Activated naive CD4-positive, alpha-beta T cell treated with anti-CD3 and anti-CD28 coated beads, Interleukin-2, amount 50 U/mL, for 16 hours (primary cell): ENCODE data around the gene JAG2.
"Not testable (repeated sequence)": the region's sequence is repeated elsewhere in the genome, so short reads cannot be mapped to it uniquely, and the experiment has no call there.

ENCODE experiments used
- DNase-seq: peaks from one replicate; pipeline ENCODE4 v3.0.0-alpha.2; 2020

JAG2 gene

DNA sequence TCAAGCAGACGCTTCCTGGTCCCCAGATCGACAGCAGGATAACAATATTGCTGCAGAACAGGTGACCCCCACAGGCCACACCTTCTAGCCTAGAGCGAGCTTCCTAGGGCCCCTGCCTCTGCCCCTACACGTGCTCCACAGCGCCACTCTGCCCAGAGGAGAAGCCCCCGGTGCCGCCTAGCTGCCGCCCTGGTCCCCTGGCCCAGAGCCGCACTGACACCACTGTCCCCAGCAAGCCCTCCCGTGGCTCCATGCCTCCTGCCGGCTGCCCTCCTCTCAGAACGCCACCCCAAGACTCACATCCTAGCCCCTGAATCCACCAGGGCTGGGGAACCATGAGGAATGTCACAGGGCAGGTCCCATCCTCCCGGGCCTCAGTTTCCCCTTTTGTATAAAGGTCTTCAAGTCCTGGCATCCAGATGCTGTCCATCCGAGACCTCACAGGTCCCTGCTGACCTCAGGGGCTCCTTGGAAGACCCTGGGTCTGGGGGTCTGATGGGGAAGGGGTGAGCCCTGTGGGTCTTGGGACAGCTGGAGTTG lies 31.0 kb downstream of the JAG2 start:
- DNase-seq, result no peak

DNA sequence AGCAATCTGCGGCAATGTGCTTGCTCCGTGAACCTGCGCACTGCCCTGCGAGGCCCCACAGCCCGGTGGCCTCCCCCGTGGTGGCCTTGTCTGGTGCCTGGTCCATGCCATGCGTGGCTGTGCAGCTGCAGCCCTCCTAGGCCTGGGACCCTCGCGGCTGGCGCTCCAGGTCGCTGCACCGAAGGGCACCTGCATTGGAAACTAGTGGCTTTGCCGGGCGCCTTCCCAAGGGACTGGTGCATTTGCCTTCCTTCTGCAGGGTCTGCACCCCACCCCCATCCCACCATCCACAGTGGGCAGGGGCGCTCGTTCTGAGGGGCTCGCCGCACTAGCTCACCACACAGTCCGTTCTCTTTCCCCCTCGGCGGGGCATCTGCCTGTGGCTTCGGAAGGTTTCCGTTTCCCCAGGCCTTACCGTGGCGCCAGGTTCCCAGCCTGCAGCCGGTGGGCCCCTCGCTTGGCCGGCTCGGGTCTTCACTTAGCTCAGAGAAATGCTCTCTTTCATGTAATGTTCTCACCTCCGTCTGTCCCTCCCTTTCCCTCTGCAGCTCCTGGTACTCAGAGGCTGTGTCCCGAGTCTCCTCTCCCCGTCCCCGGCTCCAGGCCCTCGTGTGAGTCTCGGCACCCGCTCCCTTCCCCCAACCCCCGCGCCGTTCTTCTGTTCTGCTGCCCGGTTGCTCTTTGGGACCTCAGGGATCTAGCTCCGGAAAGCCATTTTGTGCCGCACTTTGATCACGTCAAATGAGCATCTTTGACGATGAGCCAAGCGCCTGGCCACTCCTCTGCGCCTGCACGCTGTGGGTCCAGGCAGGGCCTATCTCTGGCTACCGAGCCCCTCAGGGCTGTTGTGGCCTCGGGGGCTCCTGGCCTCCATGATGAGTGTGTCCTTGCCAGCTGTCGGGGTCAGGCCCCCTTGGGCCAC lies 31.9 kb downstream of the JAG2 start:
- DNase-seq, result no peak

DNA sequence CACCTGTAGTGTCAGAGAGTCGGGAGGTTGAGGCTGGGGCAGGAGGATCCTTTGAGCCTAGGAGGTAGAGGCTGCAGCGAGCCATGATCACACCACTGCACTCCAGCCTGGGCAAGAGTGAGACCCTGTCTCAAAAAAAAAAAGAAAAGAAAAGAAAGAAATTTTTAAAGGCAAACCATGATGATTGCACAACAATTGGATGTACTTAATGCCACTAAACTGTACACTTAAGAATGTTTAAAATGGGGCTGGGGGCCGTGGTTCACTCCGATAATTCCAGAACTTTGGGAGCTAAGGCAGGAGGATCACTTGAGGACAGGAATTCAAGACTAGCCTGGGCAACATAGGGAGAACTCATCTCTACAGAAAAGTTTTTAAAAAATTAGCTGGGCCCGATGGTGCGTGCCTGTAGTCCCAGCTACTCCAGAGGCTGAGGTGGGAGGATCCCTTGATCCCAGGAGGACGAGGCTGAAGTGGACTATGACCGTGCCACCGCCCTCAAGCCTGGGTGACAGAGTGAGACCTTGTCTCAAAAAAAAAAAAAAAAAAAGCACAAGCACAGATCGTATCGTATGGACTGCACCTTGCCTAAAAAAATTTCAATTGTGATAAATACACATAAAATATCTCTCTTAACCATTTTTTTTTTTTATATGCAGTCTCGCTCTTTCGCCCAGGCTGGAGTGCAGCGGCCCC lies 32.7 kb downstream of the JAG2 start:
- DNase-seq, result no peak

DNA sequence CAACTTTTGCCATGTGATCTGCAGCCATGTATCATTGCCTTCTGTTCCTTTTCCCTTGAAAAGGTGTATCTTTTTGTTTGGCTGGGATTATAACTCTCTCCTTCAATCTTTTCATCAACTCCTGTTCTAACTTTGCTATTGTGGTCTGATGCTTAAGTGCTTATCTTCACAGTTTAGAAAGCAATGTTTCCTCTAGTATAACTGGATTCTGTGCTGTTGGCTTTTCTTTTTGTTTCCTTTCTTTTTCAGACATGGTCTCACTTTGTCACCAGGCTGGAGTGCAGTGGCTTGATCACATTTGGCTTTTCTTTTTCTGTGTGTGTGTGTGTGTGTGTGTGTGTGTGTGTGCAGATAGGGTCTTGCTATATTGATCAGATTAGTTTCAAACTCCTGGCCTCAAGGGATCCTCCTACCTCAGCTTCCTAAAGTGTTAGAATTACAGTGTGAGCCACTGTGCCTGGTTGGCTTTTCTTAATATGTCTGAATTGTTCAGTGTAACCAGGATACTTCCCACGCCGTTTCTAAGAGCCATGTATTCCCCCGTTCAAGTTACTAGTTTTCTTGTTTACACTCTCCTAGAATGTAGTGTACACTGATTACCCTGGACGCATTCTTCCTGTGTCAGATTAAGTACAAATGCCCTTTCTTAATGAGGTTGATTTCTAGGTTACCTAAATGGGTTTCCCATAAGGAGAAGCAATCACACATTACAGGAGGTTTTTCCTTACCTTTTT lies 35.5 kb downstream of the JAG2 start:
- no peak for DNase-seq

DNA sequence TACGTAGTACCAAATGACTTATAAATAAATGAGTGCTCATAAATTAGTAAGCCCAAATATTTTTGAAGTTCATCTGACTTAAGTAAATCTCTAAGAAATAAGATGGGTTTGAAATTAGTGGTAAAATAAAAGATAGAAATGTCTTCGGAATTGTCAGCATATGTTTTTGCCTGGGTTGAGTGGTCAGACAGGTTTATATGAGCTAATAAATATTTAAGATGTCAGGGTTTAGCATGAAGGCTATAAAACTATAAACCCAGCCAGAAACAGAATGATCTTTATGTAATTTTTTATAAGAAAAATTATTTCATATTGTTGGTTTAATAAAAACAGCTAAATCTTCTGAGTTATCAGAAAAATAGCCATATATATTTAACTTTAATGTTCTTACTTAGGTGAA lies 37.3 kb downstream of the JAG2 start:
- no peak for DNase-seq

DNA sequence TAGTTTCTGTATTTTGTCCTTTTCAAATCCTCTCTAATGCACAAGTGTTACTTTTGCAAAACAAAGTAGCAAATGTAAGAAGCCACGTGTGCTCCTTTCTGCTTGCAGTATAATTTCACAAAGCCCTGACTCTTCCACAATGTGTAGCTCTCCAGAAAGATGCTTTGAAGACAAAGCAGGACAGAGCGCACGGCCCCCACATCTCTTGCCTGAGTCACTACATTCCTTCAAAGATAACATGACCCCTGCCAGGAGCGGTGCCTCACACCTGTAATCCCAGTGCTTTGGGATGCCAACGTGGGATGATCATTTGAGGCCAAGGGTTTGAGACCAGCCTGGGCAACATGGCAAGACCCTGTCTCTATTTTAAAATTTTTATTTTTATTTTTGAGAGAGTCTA lies 40.5 kb downstream of the JAG2 start:
- DNase-seq, result no peak

DNA sequence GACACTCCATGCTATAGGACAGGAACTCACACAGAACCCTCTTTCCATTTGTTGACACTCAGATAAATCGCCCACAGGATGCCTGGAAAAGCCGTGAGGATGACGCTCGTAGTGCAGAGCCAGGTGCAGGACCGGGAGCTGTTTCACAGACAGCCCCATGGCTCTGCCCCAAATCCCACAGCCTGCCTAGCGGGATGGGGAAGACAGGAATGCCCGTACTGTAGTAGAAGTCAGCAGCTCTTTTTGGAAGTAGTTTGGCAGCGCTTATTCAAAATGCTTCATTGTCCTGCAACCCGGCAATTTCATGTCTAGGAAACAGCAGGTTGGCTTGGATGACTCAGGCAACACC lies 41.6 kb downstream of the JAG2 start:
- DNase-seq, result no peak

DNA sequence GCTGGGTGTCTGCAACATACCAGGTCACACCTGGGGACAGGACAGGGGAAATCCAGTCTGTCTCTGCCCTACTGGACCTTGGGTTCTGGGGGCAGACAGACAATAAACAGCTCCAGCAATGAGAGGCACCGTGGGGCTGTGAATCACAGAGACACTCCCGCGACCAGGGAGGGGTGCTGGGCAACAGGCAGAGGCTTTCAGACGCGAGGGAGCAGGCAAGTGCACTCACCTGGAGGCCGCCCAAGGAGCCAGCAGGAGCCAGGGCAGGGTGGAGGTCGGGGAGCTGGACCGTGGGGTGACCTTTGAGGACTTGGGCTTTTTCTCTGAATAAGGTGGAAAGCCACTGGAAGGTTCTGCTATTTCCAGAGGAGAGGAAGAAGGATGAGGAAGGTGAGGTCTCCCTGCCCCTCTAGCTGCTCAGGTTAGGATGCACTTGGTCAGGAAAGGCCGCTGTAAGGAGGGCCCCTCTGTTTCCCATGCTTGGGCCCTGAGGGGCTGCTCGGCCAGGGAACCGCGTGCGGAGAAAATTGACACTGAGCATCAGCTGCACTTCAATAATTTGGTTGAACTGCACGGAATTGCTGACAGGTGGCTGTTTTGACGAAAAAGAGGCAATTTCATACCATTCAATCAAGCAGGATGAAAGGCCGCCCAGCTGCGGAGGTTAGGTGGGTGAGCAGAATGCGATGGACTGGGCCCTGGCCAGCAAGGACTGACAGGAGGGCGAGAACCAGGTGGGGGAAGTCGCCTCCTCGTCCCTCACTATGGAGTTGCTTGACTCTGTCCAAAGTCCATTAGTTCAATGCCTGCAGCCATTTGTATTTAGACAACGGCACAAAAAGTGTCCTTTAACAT lies 42.2 kb downstream of the JAG2 start:
- no peak for DNase-seq

DNA sequence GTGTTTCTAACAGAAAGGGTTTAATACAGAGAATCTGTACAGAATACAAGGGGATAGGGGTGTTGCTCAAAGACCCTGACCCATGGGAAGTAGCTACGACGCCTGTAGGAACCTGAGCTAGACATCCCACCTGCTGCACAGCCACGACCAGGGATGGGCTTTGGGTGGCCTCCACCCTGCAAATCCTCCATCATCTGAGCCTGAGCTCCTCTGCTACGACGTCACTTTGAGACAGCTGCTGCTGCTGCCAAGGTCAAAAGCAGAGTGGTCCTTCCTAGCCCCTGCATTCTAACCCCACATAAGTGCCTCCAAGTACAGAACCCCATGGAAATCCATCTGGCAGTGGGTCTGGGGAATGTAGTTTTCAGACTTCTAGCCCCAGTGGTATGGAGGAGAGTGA lies 43.8 kb downstream of the JAG2 start:
- DNase-seq, result no peak

DNA sequence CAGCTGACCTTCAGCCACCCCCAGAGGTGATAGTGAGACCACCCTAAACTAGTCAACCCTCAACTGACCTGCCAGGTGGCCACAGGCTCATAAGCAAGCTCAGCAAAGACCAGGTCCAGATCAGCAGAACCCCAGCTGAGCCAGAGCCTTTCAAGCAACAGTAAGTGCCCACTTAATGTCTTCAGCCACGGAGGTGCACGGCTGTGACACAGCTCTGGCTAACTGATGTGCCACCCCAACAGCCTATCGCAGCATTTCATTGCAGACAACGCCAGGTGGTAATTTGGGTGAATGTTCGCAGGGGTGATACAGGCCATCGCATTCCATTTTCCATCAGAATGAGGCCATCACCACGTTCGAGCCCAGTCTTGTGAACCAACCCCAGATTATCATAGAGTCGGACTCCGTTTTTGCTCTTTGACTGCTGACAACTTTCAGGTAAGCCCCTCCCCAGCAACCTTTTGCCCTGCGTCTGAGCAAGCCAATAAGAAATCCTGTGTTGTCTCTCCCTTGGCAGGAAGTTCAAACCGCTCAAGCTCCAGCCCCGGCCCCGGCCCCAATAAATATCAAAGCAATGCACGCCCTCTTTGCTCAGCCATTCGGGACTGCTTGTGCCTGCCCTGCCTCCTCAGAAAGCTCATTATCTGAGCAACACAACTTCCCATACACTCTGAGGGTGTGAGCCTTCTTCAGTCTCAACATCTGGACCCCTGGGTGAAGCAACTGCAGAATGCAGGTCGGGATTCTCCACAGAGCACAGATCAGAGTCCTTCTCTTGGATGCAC lies 44.4 kb downstream of the JAG2 start:
- DNase-seq, result no peak

DNA sequence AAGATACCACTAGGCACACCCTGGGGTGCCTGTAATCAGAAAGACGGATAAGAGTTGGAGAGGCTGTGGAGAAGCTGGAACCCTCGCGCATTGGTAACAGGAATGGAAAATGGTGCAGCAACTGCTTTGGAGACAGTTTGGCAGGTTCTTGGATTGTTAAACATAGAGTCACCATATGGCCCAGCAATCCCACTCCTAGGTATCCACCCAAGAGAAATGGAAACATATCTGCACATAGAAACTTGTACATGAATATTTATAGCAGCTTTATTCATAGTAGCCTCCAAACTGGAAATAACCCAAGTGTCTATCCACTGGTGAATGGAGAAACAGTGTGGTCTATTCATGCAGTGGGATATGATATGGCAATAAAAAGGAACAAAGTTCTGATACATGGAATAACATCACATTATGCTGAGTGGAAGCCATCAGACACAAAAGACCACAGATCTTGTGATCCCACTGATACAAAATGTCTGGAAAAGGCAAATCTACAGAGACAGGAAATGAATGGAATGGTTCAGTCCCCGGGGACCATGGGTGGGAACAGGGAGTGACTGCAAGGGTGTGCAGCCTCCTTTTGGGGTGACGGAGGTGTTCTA lies 45.4 kb downstream of the JAG2 start:
- DNase-seq, result no peak

DNA sequence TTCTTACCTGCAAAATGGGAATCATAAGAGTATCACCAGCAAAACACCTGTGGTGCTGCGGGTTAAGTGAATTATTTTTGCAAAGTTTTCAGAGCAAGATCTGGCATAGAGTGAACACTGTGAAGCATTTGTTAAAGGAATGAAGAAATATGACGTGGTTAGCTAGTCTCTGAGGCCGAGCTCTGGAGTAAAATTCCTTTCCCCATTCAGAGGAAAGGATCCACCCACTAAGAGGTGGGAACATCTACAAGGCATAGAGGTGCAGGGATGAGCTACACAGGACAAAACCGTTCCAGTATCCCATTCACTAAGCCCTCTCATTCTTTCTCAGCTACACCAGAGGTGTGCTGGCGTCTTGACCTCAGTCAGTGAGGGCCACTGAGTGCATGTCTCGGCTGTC lies 48.5 kb downstream of the JAG2 start:
- DNase-seq, result no peak

DNA sequence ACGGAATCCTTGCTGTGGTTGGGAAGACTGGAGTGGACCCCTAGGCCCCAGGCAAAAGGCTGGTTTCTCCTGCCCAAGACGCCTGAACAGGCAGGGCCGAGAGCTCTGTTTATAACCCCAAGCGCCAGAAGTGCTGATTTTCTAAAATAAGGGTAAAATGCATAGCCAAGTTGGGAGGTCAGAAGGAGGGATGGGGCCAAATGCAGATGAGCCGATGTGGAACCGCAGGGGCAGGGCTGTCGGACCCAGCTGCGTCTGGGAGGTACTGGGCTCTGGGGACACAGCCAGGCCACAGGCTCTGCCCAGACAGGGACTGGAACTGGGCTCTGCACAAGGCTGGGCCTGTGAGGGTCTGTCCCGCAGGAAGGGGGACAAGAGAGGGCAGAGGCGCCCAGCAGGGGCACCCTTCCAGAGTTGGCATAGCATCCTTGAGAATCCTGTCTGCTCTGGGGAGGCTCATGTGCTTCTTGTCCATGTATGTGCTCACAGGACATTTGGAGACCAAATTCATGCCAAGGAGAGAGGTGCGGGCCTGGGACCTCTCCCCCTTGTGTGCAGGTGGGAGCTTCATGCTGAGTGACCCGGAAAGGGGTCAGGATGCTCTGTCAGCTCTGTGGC lies 49.1 kb downstream of the JAG2 start:
- no peak for DNase-seq

DNA sequence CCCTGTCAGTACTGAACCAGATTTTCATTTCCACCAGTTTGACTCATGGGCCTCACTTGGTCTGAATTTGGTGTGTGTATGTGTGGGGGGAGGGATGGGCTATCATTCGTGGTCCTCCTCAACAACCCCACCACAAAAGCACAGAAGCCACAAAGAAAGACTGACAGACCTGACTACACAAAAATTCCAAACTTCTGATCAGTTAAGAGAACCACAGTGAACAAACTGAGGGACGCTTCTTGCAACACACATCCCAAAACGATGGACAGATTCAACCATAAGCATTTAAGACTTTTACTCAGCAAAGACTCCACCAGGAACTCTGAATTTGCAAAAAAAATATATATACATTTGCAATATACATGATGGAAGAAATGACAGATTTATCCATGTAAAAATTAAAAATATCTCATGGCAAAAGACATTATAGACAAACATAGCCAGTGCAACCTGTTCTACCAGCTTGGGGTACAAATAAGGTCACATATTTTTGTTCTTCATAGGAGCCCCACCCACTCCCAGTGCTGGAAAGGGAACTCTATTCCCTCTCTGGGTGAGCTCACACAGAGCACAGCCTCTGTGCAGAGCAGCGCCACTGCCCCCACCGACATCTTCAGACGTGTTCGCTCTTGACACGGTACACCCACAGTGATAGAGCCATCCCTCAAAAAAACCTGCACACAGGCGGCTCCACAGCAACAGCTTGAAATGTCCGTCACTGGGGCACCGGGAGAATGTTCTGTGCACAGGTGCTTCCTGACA lies 49.7 kb downstream of the JAG2 start:
- DNase-seq, result no peak

DNA sequence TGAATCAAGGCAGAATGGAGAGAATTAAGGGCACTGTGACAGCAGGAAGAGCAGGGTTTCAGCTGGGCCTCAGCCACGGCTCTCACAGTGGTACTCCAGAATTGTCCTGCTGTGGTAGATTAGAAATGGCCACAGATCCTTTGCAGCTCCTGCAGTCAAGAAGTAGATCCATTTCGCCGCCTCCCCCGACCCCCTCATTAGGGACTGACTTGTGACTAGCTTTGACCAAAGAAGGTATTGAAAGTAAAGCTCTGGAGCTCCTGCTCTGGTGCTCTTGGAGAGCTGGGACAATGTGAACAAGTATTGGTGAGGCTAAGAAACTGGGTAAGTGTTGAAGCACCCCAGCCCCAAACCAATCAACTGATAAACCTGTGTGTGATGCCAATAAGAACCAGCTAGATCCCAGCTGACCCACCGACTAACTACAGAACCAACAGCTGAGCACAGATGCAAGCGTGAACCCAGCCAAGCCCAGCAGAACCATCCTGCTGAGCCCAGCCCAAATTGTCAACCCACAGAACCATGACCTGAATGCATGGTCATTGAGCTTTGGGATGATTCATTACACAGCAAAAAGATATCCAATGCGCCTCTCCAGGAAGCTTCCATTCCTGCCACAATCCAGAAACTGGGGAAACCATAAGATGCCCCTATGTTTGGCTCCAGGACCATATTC lies 50.7 kb downstream of the JAG2 start:
- DNase-seq, result no peak

DNA sequence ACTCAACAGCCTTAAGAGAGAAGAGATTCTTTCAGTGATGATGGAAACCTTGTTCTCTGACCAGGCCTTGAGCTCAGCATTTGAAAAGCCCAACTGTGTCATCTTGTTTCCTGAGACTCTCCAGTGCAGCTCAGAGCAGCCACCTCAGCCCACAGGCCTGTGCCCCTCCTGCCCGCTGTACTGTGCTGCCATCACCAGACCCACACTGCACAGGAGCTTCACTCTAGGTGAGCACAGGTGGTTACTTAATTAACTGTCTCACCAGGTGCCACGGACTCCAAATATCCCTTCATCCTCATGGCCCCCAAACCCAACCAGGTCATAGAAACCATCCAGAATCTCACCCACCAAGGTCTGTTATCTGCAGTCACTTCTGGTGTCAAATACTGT lies 51.3 kb downstream of the JAG2 start:
- no peak for DNase-seq

DNA sequence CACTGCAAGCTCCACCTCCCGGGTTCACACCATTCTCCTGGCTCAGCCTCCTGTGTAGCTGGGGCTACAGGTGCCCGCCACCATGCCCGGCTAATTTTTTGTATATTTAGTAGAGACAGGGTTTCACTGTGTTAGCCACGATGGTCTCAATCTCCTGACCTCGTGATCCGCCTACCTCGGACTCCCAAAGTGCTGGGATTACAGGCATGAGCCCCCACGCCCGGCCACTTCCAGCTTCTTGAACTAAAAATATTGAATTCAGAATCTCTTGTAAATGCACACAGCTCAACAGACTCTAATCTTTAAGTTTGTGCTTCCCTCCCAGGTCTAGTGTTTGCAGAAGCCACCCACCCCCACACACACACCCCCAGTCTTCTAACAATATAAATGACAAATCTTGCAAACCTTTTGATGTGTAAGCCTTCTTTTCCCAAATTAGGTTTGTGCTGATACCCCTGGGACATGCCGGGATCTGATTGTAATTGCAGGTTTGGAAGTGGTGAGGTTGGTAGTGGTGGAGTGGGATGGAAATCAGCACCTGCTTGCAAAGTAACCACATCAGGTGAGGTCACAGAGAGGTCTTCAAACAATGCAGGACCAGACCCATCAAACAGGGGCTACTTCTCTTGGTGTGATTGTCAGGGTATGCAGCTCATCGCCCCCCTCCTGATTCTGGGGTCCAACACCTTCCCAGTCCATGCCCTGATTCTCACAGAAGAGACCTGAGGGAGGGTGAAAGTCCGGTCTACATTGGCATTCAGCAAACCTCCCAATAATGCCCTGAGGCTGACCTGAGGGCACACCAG lies 51.9 kb downstream of the JAG2 start:
- no peak for DNase-seq

DNA sequence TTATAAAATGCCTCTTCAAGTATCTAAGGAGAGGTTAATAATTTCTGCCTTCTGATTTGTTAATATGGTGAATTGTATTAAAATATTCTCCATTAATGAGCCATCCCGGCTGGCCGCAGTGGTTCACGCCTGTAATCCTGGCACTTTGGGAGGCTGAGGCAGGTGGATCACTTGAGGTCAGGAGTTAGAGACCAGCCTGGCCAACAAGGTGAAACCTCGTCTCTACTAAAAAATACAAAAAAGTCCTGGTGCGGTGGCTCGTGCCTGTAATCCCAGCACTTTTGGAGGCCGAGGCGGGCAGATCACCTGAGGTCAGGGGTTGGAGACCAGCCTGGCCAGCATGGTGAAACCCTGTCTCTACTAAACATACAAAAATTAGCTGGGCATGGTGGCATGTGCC lies 59.3 kb downstream of the JAG2 start:
- not testable (repeated sequence) for DNase-seq

DNA sequence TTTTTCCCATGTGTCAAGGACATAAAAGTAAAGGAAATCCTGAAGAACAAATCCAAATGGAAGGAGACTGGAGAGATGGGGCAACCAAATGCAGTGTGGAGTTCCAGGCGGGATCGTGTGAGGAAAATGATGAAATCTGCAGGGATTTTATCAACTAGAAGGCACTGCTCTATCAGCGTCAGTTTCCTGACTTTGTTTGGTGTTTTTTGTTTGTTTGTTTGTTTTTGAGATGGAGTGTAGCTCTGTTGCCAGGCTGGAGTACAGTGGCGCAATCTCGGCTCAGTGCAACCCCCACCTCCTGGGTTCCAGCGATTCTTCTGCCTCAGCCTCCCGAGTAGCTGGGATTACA lies 60.1 kb downstream of the JAG2 start:
- DNase-seq, result no peak
